ENCODE data around the gene ECT2. TPM values are rescaled to one million over a fixed set of nuclear protein-coding genes. Genes with fewer than 3 reads are reported as not detected.

Gene ECT2
- total RNA-seq, 2 donors from 2014 or later = 90.3 to 141 TPM

GRCh38 chr3:172708921-172709773, 41.4 kb upstream of the ECT2 start:
- Histone ChIP-seq H3K4me1 (ENCODE audit: control insufficient read depth, insufficient read depth, low read length) (no peaks in the 10 kb centered on the region), H3K36me3 (ENCODE audit: control insufficient read depth, insufficient read depth, low read length) (no peaks in the 10 kb centered on the region), H3K9me3 (ENCODE audit: control insufficient read depth, low read length) (no peaks in the 10 kb centered on the region), H3K27me3 (ENCODE audit: control insufficient read depth, insufficient read depth, low read length, poor library complexity, severe bottlenecking) (no peaks in the 10 kb centered on the region), H3K9ac (ENCODE audit: extremely low read depth, low read length, poor library complexity, severe bottlenecking) (peak overlapping the region; percentile 50), H3K4me3 (ENCODE audit: low read length) (peak overlapping the region; percentile 98), H3K27ac (ENCODE audit: low read depth, low read length) (no peak overlapping the region)
- TF ChIP-seq, protein P1, sequence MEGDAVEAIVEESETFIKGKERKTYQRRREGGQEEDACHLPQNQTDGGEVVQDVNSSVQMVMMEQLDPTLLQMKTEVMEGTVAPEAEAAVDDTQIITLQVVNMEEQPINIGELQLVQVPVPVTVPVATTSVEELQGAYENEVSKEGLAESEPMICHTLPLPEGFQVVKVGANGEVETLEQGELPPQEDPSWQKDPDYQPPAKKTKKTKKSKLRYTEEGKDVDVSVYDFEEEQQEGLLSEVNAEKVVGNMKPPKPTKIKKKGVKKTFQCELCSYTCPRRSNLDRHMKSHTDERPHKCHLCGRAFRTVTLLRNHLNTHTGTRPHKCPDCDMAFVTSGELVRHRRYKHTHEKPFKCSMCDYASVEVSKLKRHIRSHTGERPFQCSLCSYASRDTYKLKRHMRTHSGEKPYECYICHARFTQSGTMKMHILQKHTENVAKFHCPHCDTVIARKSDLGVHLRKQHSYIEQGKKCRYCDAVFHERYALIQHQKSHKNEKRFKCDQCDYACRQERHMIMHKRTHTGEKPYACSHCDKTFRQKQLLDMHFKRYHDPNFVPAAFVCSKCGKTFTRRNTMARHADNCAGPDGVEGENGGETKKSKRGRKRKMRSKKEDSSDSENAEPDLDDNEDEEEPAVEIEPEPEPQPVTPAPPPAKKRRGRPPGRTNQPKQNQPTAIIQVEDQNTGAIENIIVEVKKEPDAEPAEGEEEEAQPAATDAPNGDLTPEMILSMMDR (conservative IDR thresholded peaks at IDR 0.05) = no peak
- Mint-ChIP-seq H3K27me3 (ENCODE audit: insufficient read depth) (peaks cover 2% of the 10 kb centered on the region), H3K9me3 (no peaks in the 10 kb centered on the region), H3K4me3 (peak overlapping the region; percentile 96), H3K4me1 (peaks cover 25% of the 10 kb centered on the region), H3K27ac (no peak overlapping the region), H3K36me3 (ENCODE audit: low read depth) (peaks cover 2% of the 10 kb centered on the region)
- 90 to 94% methylated on average over 1 to 2 of the region's 2 CpGs for WGBS, 2 experiments (ENCODE audit: insufficient coverage in 1 of 2, insufficient read length in 1 of 2)
- DNase-seq = no peak

GRCh38 chr3:172709774-172710663, 40.5 kb upstream of the ECT2 start:
- Histone ChIP-seq H3K4me3 (ENCODE audit: low read length) (peak overlapping the region; percentile 98), H3K9ac (ENCODE audit: extremely low read depth, low read length, poor library complexity, severe bottlenecking) (peak overlapping the region; percentile 50), H3K27me3 (ENCODE audit: control insufficient read depth, insufficient read depth, low read length, poor library complexity, severe bottlenecking) (no peaks in the 10 kb centered on the region), H3K27ac (ENCODE audit: low read depth, low read length) (no peak overlapping the region), H3K4me1 (ENCODE audit: control insufficient read depth, insufficient read depth, low read length) (no peaks in the 10 kb centered on the region), H3K36me3 (ENCODE audit: control insufficient read depth, insufficient read depth, low read length) (no peaks in the 10 kb centered on the region), H3K9me3 (ENCODE audit: control insufficient read depth, low read length) (no peaks in the 10 kb centered on the region)
- TF ChIP-seq, protein P1 (conservative IDR thresholded peaks at IDR 0.05) = no peak
- WGBS, 2 experiments (ENCODE audit: insufficient coverage in 1 of 2, insufficient read length in 1 of 2) = 8 to 11% methylated on average over 13 to 17 of the region's 17 CpGs
- H3K27ac Mint-ChIP-seq = peak overlapping the region; percentile 91
- peaks cover 2% of the 10 kb centered on the region for H3K36me3 Mint-ChIP-seq (ENCODE audit: low read depth)
- peaks cover 25% of the 10 kb centered on the region for H3K4me1 Mint-ChIP-seq
- peaks cover 2% of the 10 kb centered on the region for H3K27me3 Mint-ChIP-seq (ENCODE audit: insufficient read depth)
- peak overlapping the region; percentile 96 for H3K4me3 Mint-ChIP-seq
- peak; percentile 79 for DNase-seq
- H3K9me3 Mint-ChIP-seq = no peaks in the 10 kb centered on the region

GRCh38 chr3:172710664-172711453, 39.7 kb upstream of the ECT2 start, which contains the start of gene NCEH1:
TSS of gene NCEH1 (minus strand) at chr3:172711067. CDS start at chr3:172710984, 83 bp downstream.
- peak within 1 kb of the TSS; percentile 98 for H3K4me3 ChIP-seq (ENCODE audit: low read length)
- H3K4me1 ChIP-seq (ENCODE audit: control insufficient read depth, insufficient read depth, low read length) = no peaks in the 10 kb centered on the region
- no peak within 1 kb of the TSS for H3K27ac ChIP-seq (ENCODE audit: low read depth, low read length)
- H3K27me3 ChIP-seq (ENCODE audit: control insufficient read depth, insufficient read depth, low read length, poor library complexity, severe bottlenecking) = no peaks in the 10 kb centered on the region
- DNase-seq = peak; percentile 98
- Mint-ChIP-seq H3K27me3 (ENCODE audit: insufficient read depth) (peaks cover 2% of the 10 kb centered on the region), H3K4me3 (peak within 1 kb of the TSS; percentile 96), H3K36me3 (ENCODE audit: low read depth) (peaks cover 2% of the 10 kb centered on the region), H3K4me1 (peaks cover 25% of the 10 kb centered on the region), H3K27ac (peak within 1 kb of the TSS; percentile 91), H3K9me3 (no peaks in the 10 kb centered on the region)
- 1% methylated on average over 22 to 41 of the region's 41 CpGs for WGBS, 2 experiments (ENCODE audit: insufficient coverage in 1 of 2, insufficient read length in 1 of 2)
- TF ChIP-seq, protein P1 (conservative IDR thresholded peaks at IDR 0.05) = peak; percentile 83
- H3K9me3 ChIP-seq (ENCODE audit: control insufficient read depth, low read length) = no peaks in the 10 kb centered on the region
- H3K9ac ChIP-seq (ENCODE audit: extremely low read depth, low read length, poor library complexity, severe bottlenecking) = peak within 1 kb of the TSS; percentile 50
- no peaks in the 10 kb centered on the region for H3K36me3 ChIP-seq (ENCODE audit: control insufficient read depth, insufficient read depth, low read length)

Measured in endodermal cell (in vitro differentiated cells).